DND-41 (cell line): ENCODE measurements around the gene LCE7A.

Experiments used
- ATAC-seq: fragments of 200-7000 bp; cut with Tn5 transposase; 3 replicates; pipeline ENCODE4 v1.9.1; 2021; ENCODE audit warnings: low read depth; ENCODE audit not compliant: insufficient read depth
- DNase-seq: peaks from one replicate; pipeline ENCODE4 v3.0.0-alpha.2; 2020
- H2AFZ ChIP-seq: 2 replicates; pipeline ENCODE4 v1.6.0; 2012; ENCODE audit warnings: low read depth, low read length
- H3K27ac ChIP-seq: 2 replicates; pipeline ENCODE4 v1.5.1; 2012; ENCODE audit warnings: low read length, inconsistent platforms
- H3K27me3 ChIP-seq: fragments of 200-600 bp; sonication (generic); 2 replicates; pipeline ENCODE4 v1.6.0; 2012; ENCODE audit warnings: low read length, mild to moderate bottlenecking, inconsistent platforms; ENCODE audit not compliant: insufficient read depth, poor library complexity
- H3K36me3 ChIP-seq: 2 replicates; pipeline ENCODE4 v1.5.1; 2012; ENCODE audit warnings: low read length, inconsistent platforms; ENCODE audit not compliant: insufficient read depth
- H3K4me1 ChIP-seq: 2 replicates; pipeline ENCODE4 v1.5.1; 2012; ENCODE audit warnings: mild to moderate bottlenecking, low read length; ENCODE audit not compliant: insufficient read depth
- H3K4me2 ChIP-seq: 2 replicates; pipeline ENCODE4 v1.6.0; 2012; ENCODE audit warnings: mild to moderate bottlenecking, moderate library complexity, low read length, inconsistent platforms; ENCODE audit not compliant: insufficient read depth
- H3K4me3 ChIP-seq, 2 experiments: fragments of 200-600 bp in 1 of 2; shearing (Covaris generic) in 1 of 2; 2 replicates each; pipeline ENCODE4 v1.5.1; 2012 to 2016; ENCODE audit warnings: inconsistent platforms in 2 of 2, low read length in 2 of 2, mild to moderate bottlenecking in 2 of 2, low read depth in 1 of 2, moderate library complexity in 1 of 2
- H3K79me2 ChIP-seq: 2 replicates; pipeline ENCODE4 v1.6.0; 2012; ENCODE audit warnings: low read length, inconsistent platforms; ENCODE audit not compliant: insufficient read depth
- H3K9ac ChIP-seq: 2 replicates; pipeline ENCODE4 v1.6.0; 2012; ENCODE audit warnings: low read depth, mild to moderate bottlenecking, inconsistent platforms, low read length, moderate library complexity
- H3K9me3 ChIP-seq: 2 replicates; pipeline ENCODE4 v1.5.1; 2012; ENCODE audit warnings: low read length, moderate library complexity, mild to moderate bottlenecking, inconsistent platforms; ENCODE audit not compliant: insufficient read depth, severe bottlenecking
- H4K20me1 ChIP-seq: 2 replicates; pipeline ENCODE4 v1.6.0; 2012; ENCODE audit warnings: low read length; ENCODE audit not compliant: insufficient read depth
- CTCF ChIP-seq: IDR thresholded peaks from 2 replicates; pipeline ENCODE4 v1.5.1; 2012; ENCODE audit warnings: borderline replicate concordance, low read length, moderate library complexity, mild to moderate bottlenecking; ENCODE audit not compliant: poor library complexity, severe bottlenecking; ENCODE audit errors: extremely low read depth
- EZH2 ChIP-seq: IDR thresholded peaks from 3 replicates; pipeline ENCODE4 v1.6.1; 2012; ENCODE audit warnings: borderline replicate concordance, low read depth, mild to moderate bottlenecking, moderate library complexity, low read length, inconsistent platforms; ENCODE audit not compliant: severe bottlenecking

The LCE7A gene

GRCh38 chr1:152884506-152884905 lies 24.7 kb downstream of the LCE7A start:
- Histone ChIP-seq H2AFZ (no peak overlapping the region), H3K4me2 (no peak overlapping the region), H3K27ac (no peak overlapping the region), H3K9me3 (no peaks in the 10 kb centered on the region), H3K9ac (no peak overlapping the region), H3K27me3 (peaks cover 7% of the 10 kb centered on the region), H3K4me3 (no peak overlapping the region), H4K20me1 (no peaks in the 10 kb centered on the region), H3K36me3 (no peaks in the 10 kb centered on the region), H3K79me2 (no peaks in the 10 kb centered on the region), H3K4me1 (no peaks in the 10 kb centered on the region)
- ATAC-seq (no peak), DNase-seq (no peak)
- TF ChIP-seq EZH2, result no peak
- TF ChIP-seq CTCF, result no peak

- peaks cover 11% of the 10 kb centered on the region for H3K27me3 ChIP-seq
- TF ChIP-seq CTCF (no peak), EZH2 (no peak)
- no peak overlapping the region for H3K4me3 ChIP-seq
- no peaks in the 10 kb centered on the region for H3K36me3 ChIP-seq
- H3K4me2 ChIP-seq, result no peak overlapping the region
- H3K9ac ChIP-seq, result no peak overlapping the region
- H3K79me2 ChIP-seq, result no peaks in the 10 kb centered on the region
- DNase-seq (no peak), ATAC-seq (no peak)
- no peaks in the 10 kb centered on the region for H3K9me3 ChIP-seq
- H4K20me1 ChIP-seq, result no peaks in the 10 kb centered on the region
- no peak overlapping the region for H2AFZ ChIP-seq
- no peaks in the 10 kb centered on the region for H3K4me1 ChIP-seq
- H3K27ac ChIP-seq, result no peak overlapping the region
These were observed 25.3 kb downstream of the LCE7A start for GRCh38 chr1:152884966-152885624.

- Histone ChIP-seq H3K4me1 (no peaks in the 10 kb centered on the region), H3K27ac (no peak overlapping the region), H4K20me1 (no peaks in the 10 kb centered on the region), H3K36me3 (no peaks in the 10 kb centered on the region), H3K4me3 (no peak overlapping the region), H3K9ac (no peak overlapping the region), H3K9me3 (no peaks in the 10 kb centered on the region), H2AFZ (no peak overlapping the region), H3K4me2 (no peak overlapping the region), H3K27me3 (peaks cover 11% of the 10 kb centered on the region), H3K79me2 (no peaks in the 10 kb centered on the region)
- ATAC-seq (no peak), DNase-seq (no peak)
- TF ChIP-seq EZH2 (no peak), CTCF (no peak)
These were observed 26.3 kb downstream of the LCE7A start for GRCh38 chr1:152886085-152886484.

GRCh38 chr1:152886758-152887409 lies 27.1 kb downstream of the LCE7A start:
- no peak for DNase-seq
- no peak for ATAC-seq
- TF ChIP-seq CTCF, result no peak
- no peak for TF ChIP-seq EZH2
- no peak overlapping the region for H3K27ac ChIP-seq
- no peaks in the 10 kb centered on the region for H3K79me2 ChIP-seq
- H3K4me3 ChIP-seq, result no peak overlapping the region
- H3K36me3 ChIP-seq, result no peaks in the 10 kb centered on the region
- H3K27me3 ChIP-seq, result peaks cover 11% of the 10 kb centered on the region
- H3K9me3 ChIP-seq, result no peaks in the 10 kb centered on the region
- no peak overlapping the region for H3K9ac ChIP-seq
- H3K4me1 ChIP-seq, result no peaks in the 10 kb centered on the region
- no peak overlapping the region for H3K4me2 ChIP-seq
- H4K20me1 ChIP-seq, result no peaks in the 10 kb centered on the region
- no peak overlapping the region for H2AFZ ChIP-seq
